HEK293 (cell line): ENCODE data around the gene PI4KA.

Source experiments
- CTCF ChIA-PET: fragments of 350-600 bp; formaldehyde crosslinking; extraction: SDS; loops from one replicate; lab custom pipeline; 2021; ENCODE audit warnings: antibody characterized with exemption; lab: Yijun Ruan, JAX
- POLR2A ChIA-PET: fragments of 300-600 bp; formaldehyde crosslinking; extraction: SDS; loops from one replicate; lab custom pipeline; 2020; ENCODE audit warnings: antibody characterized with exemption, inconsistent platforms; lab: Yijun Ruan, JAX
- H3K27ac ChIP-seq: fragments of 200-500 bp; sonication (Bioruptor generic); 2 replicates; pipeline ENCODE4 v1.5.1; 2014; ENCODE audit warnings: low read depth, low read length, control low read depth, inconsistent platforms; ENCODE audit errors: extremely low read depth
- H3K36me3 ChIP-seq, 2 experiments: fragments of 200-500 bp in 1 of 2; sonication (Bioruptor generic) in 1 of 2; 1 replicate in 1 of 2; 2 replicates in 1 of 2; pipeline ENCODE4 v1.5.1; 2014 to 2017; ENCODE audit warnings: inconsistent platforms in 2 of 2, low read length in 2 of 2; ENCODE audit not compliant: control insufficient read depth in 2 of 2, insufficient read depth in 1 of 2
- H3K4me1 ChIP-seq: fragments of 200-500 bp; sonication (Bioruptor generic); 2 replicates; pipeline ENCODE4 v1.5.1; 2014; ENCODE audit warnings: mild to moderate bottlenecking, low read length, inconsistent platforms; ENCODE audit not compliant: control insufficient read depth, insufficient read depth
- H3K4me3 ChIP-seq: 2 replicates; pipeline ENCODE4 v1.5.1; 2011; ENCODE audit warnings: low read depth, mild to moderate bottlenecking, control low read depth, low read length, moderate library complexity
- H3K9me3 ChIP-seq: fragments of 200-500 bp; sonication (Bioruptor generic); 2 replicates; pipeline ENCODE4 v1.5.1; 2014; ENCODE audit warnings: low read depth, low read length, inconsistent platforms; ENCODE audit not compliant: control insufficient read depth, insufficient read depth
- HOXA7 ChIP-seq: sonication (generic); formaldehyde crosslinking; IDR thresholded peaks from 2 replicates; pipeline ENCODE4 v1.8.1; 2022; ENCODE audit warnings: missing genetic modification reagents, borderline replicate concordance
- KLF8 ChIP-seq: fragments of 450-650 bp; formaldehyde crosslinking; IDR thresholded peaks from 2 replicates; pipeline ENCODE4 v1.5.1; 2016; ENCODE audit warnings: missing biosample characterization, missing genetic modification characterization
- PRDM1 ChIP-seq: fragments of 450-650 bp; formaldehyde crosslinking; IDR thresholded peaks from 2 replicates; pipeline ENCODE4; 2016; ENCODE audit warnings: missing biosample characterization, missing genetic modification characterization
- PRDM4 ChIP-seq: fragments of 450-650 bp; formaldehyde crosslinking; IDR thresholded peaks from 2 replicates; pipeline ENCODE4 v1.5.1; 2017; ENCODE audit warnings: missing biosample characterization, missing genetic modification characterization
- SP7 ChIP-seq: fragments of 450-650 bp; formaldehyde crosslinking; IDR thresholded peaks from 2 replicates; pipeline ENCODE4 v1.5.1; 2016; ENCODE audit warnings: missing biosample characterization, missing genetic modification characterization
- TRIM28 ChIP-seq: IDR thresholded peaks from 2 replicates; pipeline ENCODE4 v1.6.1; 2011; ENCODE audit warnings: low read length, control low read depth, borderline replicate concordance
- ZBTB10 ChIP-seq: fragments of 450-650 bp; formaldehyde crosslinking; IDR thresholded peaks from 2 replicates; pipeline ENCODE4 v1.5.1; 2016; ENCODE audit warnings: missing biosample characterization, missing genetic modification characterization
- ZBTB48 ChIP-seq: fragments of 450-650 bp; formaldehyde crosslinking; IDR thresholded peaks from 2 replicates; pipeline ENCODE4 v1.5.1; 2016; ENCODE audit warnings: missing biosample characterization, missing genetic modification characterization
- ZBTB6 ChIP-seq: fragments of 450-650 bp; formaldehyde crosslinking; IDR thresholded peaks from 2 replicates; pipeline ENCODE4 v1.5.1; 2017; ENCODE audit warnings: missing biosample characterization, missing genetic modification characterization
- ZFP3 ChIP-seq: fragments of 450-650 bp; formaldehyde crosslinking; IDR thresholded peaks from 2 replicates; pipeline ENCODE4 v1.5.1; 2016; ENCODE audit warnings: low read depth, missing biosample characterization, missing genetic modification characterization
- ZNF112 ChIP-seq: fragments of 450-650 bp; formaldehyde crosslinking; IDR thresholded peaks from 2 replicates; pipeline ENCODE4 v1.5.0; 2017; ENCODE audit warnings: missing biosample characterization, missing genetic modification characterization
- ZNF202 ChIP-seq: fragments of 450-650 bp; formaldehyde crosslinking; IDR thresholded peaks from 2 replicates; pipeline ENCODE4 v1.5.1; 2016; ENCODE audit warnings: missing biosample characterization, missing genetic modification characterization, borderline replicate concordance
- ZNF398 ChIP-seq: fragments of 450-650 bp; formaldehyde crosslinking; IDR thresholded peaks from 2 replicates; pipeline ENCODE4 v1.5.1; 2017; ENCODE audit warnings: missing biosample characterization, missing genetic modification characterization
- ZNF426 ChIP-seq: fragments of 450-650 bp; formaldehyde crosslinking; IDR thresholded peaks from 2 replicates; pipeline ENCODE4 v1.5.1; 2017; ENCODE audit warnings: missing biosample characterization, missing genetic modification characterization, mild to moderate bottlenecking, inconsistent platforms, moderate library complexity
- ZNF549 ChIP-seq: fragments of 450-650 bp; IDR thresholded peaks from 2 replicates; pipeline ENCODE4 v1.5.1; 2018; ENCODE audit warnings: missing biosample characterization, missing genetic modification characterization, mild to moderate bottlenecking, inconsistent platforms, moderate library complexity
- ZNF560 ChIP-seq: fragments of 450-650 bp; formaldehyde crosslinking; IDR thresholded peaks from 2 replicates; pipeline ENCODE4 v1.5.1; 2017; ENCODE audit warnings: missing biosample characterization, missing genetic modification characterization, borderline replicate concordance
- ZNF658 ChIP-seq: fragments of 450-650 bp; formaldehyde crosslinking; IDR thresholded peaks from 2 replicates; pipeline ENCODE4; 2016; ENCODE audit warnings: missing biosample characterization, missing genetic modification characterization
- ZNF677 ChIP-seq: fragments of 450-650 bp; IDR thresholded peaks from 2 replicates; pipeline ENCODE4 v1.5.0; 2018; ENCODE audit warnings: missing biosample characterization, mild to moderate bottlenecking, missing genetic modification characterization, moderate library complexity
- ZNF707 ChIP-seq: fragments of 450-650 bp; formaldehyde crosslinking; IDR thresholded peaks from 2 replicates; pipeline ENCODE4 v1.5.1; 2016; ENCODE audit warnings: missing biosample characterization, missing genetic modification characterization

PI4KA gene

GRCh38 chr22:20798218-20798617 lies 60.4 kb downstream of the PI4KA start:
- no peak overlapping the region for H3K27ac ChIP-seq
- no peaks in the 10 kb centered on the region for H3K4me1 ChIP-seq
- no peak for TF ChIP-seq PRDM4 (tag by site-specific recombination)
- TF ChIP-seq ZNF549 (tag by site-specific recombination): no peak
- TF ChIP-seq ZBTB48 (tag by site-specific recombination): no peak
- CTCF ChIA-PET: interaction anchor here (0.6 to 1.4 kb wide), 7 partner anchors 13 to 229 kb away, joined by 3 to 13 read pairs (median 3); no protein-coding TSS in a partner anchor
- H3K9me3 ChIP-seq: no peaks in the 10 kb centered on the region
- POLR2A ChIA-PET: no interaction called here
- no peak overlapping the region for H3K4me3 ChIP-seq
- H3K36me3 ChIP-seq: peaks cover 9 to 87% of the 10 kb centered on the region in 2 experiments; a peak in 2 of 3 replicates

- Histone ChIP-seq H3K9me3 (no peaks in the 10 kb centered on the region), H3K36me3 (peaks cover 15 to 83% of the 10 kb centered on the region in 2 experiments; a peak in 2 of 3 replicates), H3K4me3 (no peak overlapping the region), H3K4me1 (no peaks in the 10 kb centered on the region), H3K27ac (no peak overlapping the region)
- TF ChIP-seq ZBTB6 (tag by site-specific recombination) (no peak), ZBTB10 (no peak), SP7 (tag by site-specific recombination) (no peak), ZNF658 (tag by site-specific recombination) (no peak), PRDM1 (tag by site-specific recombination) (no peak), ZNF398 (no peak), HOXA7 (CRISPR knock-in tag) (no peak), ZFP3 (tag by site-specific recombination) (no peak), ZNF202 (tag by site-specific recombination) (no peak), TRIM28 (no peak), ZNF560 (tag by site-specific recombination) (no peak), ZNF707 (tag by site-specific recombination) (no peak), ZNF112 (tag by site-specific recombination) (no peak), KLF8 (tag by site-specific recombination) (no peak), ZNF677 (tag by site-specific recombination) (no peak), ZNF426 (tag by site-specific recombination) (no peak)
- POLR2A ChIA-PET: no interaction called here
- CTCF ChIA-PET: no interaction called here
These were observed 61.9 kb downstream of the PI4KA start for GRCh38 chr22:20796731-20797130.
